Measurements from ENCODE around the gene ATP5F1D. TPM values are rescaled to one million over a fixed set of nuclear protein-coding genes. Genes with fewer than 3 reads are reported as not detected.

Gene ATP5F1D
- total RNA-seq, 1 donor from 2014 or later, result 239 TPM

DNA sequence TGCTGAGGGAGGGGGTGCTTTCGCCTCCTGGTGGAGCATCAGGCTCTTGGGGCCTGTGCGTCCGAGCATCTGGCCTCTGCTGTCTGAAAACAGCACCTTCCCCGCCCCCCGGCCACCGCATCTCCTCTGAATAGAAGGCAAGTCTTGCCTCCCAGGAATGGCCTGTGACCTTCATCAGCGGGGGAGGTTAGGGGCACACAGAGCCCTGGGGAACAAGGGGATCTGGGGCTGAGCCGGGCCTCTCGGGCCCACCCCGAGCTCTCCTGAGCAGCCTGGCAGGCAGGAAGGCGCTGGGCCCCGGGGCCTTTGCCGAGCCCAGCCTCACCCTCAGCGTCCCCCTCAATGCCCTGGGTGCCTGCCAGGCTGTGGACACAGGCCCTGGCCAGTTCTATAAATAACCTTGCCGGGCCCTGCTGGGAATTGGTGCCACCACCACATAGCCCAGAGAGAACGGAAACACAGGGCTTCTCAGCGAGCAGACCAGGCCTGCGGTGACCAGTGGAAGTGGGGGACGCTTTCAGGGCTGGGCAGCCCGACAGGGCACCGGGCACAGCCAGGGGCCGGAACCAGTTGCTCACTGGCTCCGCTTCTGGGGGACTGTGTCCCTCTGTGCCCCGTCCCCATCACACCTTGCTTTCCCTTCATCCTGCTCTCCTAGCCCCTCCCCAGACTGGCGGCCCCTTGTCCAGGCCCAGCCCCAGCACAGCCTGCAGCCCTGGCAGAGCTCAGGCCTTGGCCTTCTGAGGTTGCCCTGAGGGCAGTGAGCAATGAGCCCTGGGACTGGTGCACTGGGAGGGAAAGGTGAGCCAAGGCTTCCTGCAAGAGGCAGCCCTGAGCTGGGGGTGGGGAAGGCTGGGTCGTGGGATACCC lies 26.5 kb upstream of the ATP5F1D start:
- Mint-ChIP-seq H3K27ac (no peak overlapping the region), H3K27me3 (ENCODE audit: insufficient read depth) (no peaks in the 10 kb centered on the region), H3K9me3 (no peaks in the 10 kb centered on the region), H3K4me1 (ENCODE audit: low read depth) (peaks cover 18% of the 10 kb centered on the region), H3K4me3 (no peak overlapping the region), H3K36me3 (ENCODE audit: low read depth) (peaks cover 16% of the 10 kb centered on the region)
- DNase-seq (ENCODE audit: low spot score), result no peak
- intact Hi-C loops (cut with micrococcal nuclease), result no loop called here

DNA sequence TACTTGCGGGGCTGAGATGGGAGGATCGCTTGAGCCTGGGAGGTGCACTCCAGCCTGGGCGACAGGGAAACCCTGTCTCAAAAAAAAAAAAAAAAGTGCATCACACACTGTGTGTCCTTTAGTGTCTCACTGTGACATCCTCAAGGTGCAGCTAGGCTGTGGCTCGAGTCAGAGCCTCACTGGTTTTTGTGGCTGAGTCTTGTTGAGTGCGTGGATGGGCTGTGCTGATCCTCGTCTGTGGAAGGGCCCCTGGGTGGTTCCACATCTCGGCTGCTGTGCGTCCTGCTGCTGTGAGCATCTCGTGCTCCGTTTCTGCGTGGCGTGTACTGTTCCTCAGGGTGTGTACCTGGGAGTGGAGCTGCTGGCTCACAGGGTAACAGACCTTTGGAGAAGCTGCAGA lies 24.8 kb upstream of the ATP5F1D start:
- DNase-seq (ENCODE audit: low spot score), result no peak
- Mint-ChIP-seq H3K27me3 (ENCODE audit: insufficient read depth) (no peaks in the 10 kb centered on the region), H3K27ac (no peak overlapping the region), H3K4me1 (ENCODE audit: low read depth) (peaks cover 14% of the 10 kb centered on the region), H3K36me3 (ENCODE audit: low read depth) (peaks cover 10% of the 10 kb centered on the region), H3K9me3 (no peaks in the 10 kb centered on the region), H3K4me3 (no peak overlapping the region)
- intact Hi-C loops (cut with micrococcal nuclease), result no loop called here

DNA sequence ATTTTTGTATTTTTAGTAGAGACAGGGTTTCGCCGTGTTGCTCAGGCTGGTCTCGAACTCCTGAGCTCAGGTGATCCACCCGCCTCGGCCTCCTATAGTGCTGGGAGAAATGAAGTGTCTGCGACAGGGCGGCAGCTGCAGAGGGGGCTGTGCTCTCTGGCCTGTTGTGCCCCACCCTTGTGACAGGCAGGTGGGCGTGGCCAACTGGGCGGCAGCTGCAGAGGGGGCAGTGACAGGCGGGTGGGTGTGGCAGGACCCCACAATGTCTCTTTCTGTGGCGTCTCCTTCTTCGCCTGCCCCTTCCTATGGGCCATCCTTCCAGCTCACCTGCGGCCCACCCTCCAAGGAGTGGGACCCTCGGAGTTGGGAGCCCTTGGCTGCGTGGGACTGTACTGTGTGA lies 24.2 kb upstream of the ATP5F1D start:
- Mint-ChIP-seq H3K27me3 (ENCODE audit: insufficient read depth) (no peaks in the 10 kb centered on the region), H3K36me3 (ENCODE audit: low read depth) (peaks cover 9% of the 10 kb centered on the region), H3K4me1 (ENCODE audit: low read depth) (peaks cover 14% of the 10 kb centered on the region), H3K9me3 (no peaks in the 10 kb centered on the region), H3K4me3 (no peak overlapping the region), H3K27ac (no peak overlapping the region)
- intact Hi-C loops (cut with micrococcal nuclease), result no loop called here
- DNase-seq (ENCODE audit: low spot score), result no peak

DNA sequence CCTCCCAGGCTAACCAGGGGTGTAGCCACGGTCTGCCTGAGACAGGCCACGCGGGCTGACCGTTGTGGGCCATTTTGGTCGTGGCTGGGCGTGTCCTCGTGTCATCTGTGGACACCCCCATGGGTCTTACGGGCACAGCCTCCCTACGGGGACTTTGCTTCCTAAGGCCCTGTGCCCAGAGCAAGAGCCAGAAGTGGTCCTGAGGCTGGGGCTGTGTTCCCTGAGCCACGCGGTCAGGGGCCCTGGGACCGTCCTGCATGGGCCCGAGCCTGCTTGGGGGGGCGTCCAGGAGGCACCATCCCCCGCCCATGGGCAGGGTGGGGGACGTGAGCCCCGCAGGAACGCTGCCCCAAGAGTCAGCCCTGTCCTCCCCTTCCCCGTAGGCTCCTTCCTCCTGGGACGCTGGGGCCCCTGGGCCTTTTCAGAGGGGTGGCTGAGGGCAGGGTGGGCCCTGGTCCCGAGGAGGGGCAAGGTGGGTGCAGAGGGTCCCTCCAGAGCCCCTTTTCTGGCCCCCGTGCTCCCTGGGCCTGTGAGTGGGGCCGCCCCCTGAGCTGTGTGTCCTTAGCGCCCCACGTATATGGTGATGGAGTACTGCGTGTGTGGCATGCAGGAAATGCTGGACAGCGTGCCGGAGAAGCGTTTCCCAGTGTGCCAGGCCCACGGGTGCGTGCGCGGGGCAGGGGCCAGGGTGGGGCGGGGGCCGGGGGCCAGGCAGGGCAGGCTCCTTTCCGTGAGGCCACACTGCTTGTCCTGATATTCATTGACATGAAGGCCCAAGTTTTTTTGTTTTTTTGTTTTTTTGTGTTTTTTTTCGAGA lies 22.6 kb upstream of the ATP5F1D start:
- peaks cover 2% of the 10 kb centered on the region for H3K36me3 Mint-ChIP-seq (ENCODE audit: low read depth)
- no peak overlapping the region for H3K27ac Mint-ChIP-seq
- no peaks in the 10 kb centered on the region for H3K9me3 Mint-ChIP-seq
- DNase-seq (ENCODE audit: low spot score), result no peak
- peaks cover 4% of the 10 kb centered on the region for H3K4me1 Mint-ChIP-seq (ENCODE audit: low read depth)
- intact Hi-C loops (cut with micrococcal nuclease), result no loop called here
- no peak overlapping the region for H3K4me3 Mint-ChIP-seq
- H3K27me3 Mint-ChIP-seq (ENCODE audit: insufficient read depth), result no peaks in the 10 kb centered on the region

DNA sequence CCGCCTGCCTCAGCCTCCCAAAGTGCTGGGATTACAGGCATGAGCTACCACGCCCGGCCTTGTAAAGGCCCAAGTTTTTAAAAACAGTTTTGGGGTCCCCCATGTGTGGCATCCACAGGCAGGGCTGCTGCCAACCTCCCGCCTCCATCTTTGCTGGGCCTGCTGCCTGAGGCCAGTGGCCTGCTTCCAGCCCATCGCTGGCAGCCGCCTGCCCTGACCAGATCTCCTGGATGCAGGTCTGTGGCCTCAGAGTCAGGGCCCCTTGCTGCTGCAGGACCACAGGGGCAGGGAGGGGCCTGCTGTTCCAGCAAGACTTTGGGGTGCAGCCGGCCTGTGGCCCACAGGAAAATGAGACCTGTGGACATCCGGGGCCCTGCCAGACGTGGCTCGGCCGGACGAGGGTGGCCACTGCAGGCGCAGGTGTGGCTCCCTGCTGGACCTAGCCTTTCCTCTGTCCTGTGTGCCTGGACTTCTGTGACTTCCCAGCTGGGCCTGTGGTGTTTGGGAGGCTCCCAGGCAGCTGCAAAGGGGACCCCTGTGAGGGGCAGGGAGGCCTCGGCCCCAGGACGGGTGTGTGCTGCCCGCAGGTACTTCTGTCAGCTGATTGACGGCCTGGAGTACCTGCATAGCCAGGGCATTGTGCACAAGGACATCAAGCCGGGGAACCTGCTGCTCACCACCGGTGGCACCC lies 21.6 kb upstream of the ATP5F1D start:
- no peaks in the 10 kb centered on the region for H3K36me3 Mint-ChIP-seq (ENCODE audit: low read depth)
- H3K27me3 Mint-ChIP-seq (ENCODE audit: insufficient read depth), result no peaks in the 10 kb centered on the region
- no peak for DNase-seq (ENCODE audit: low spot score)
- no peaks in the 10 kb centered on the region for H3K4me1 Mint-ChIP-seq (ENCODE audit: low read depth)
- no peak overlapping the region for H3K27ac Mint-ChIP-seq
- H3K9me3 Mint-ChIP-seq, result no peaks in the 10 kb centered on the region
- no peak overlapping the region for H3K4me3 Mint-ChIP-seq
- intact Hi-C loops (cut with micrococcal nuclease), result no loop called here

DNA sequence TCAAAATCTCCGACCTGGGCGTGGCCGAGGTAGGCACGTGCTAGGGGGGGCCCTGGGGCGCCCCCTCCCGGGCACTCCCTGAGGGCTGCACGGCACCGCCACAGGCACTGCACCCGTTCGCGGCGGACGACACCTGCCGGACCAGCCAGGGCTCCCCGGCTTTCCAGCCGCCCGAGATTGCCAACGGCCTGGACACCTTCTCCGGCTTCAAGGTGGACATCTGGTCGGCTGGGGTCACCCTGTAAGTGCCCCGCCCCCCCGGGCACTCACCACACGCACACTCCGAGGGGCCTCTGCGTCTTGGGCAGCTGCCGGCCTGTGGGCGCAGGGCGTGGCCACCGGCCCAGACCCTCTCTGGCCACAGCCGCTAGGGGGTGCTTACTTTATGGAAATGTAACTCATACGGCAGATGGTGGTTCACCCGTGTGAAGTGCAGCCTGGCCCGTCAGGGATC lies 21.0 kb upstream of the ATP5F1D start:
- DNase-seq (ENCODE audit: low spot score), result no peak
- no peaks in the 10 kb centered on the region for H3K4me1 Mint-ChIP-seq (ENCODE audit: low read depth)
- no peak overlapping the region for H3K4me3 Mint-ChIP-seq
- H3K9me3 Mint-ChIP-seq, result no peaks in the 10 kb centered on the region
- intact Hi-C loops (cut with micrococcal nuclease), result no loop called here
- no peaks in the 10 kb centered on the region for H3K36me3 Mint-ChIP-seq (ENCODE audit: low read depth)
- H3K27me3 Mint-ChIP-seq (ENCODE audit: insufficient read depth), result no peaks in the 10 kb centered on the region
- no peak overlapping the region for H3K27ac Mint-ChIP-seq

DNA sequence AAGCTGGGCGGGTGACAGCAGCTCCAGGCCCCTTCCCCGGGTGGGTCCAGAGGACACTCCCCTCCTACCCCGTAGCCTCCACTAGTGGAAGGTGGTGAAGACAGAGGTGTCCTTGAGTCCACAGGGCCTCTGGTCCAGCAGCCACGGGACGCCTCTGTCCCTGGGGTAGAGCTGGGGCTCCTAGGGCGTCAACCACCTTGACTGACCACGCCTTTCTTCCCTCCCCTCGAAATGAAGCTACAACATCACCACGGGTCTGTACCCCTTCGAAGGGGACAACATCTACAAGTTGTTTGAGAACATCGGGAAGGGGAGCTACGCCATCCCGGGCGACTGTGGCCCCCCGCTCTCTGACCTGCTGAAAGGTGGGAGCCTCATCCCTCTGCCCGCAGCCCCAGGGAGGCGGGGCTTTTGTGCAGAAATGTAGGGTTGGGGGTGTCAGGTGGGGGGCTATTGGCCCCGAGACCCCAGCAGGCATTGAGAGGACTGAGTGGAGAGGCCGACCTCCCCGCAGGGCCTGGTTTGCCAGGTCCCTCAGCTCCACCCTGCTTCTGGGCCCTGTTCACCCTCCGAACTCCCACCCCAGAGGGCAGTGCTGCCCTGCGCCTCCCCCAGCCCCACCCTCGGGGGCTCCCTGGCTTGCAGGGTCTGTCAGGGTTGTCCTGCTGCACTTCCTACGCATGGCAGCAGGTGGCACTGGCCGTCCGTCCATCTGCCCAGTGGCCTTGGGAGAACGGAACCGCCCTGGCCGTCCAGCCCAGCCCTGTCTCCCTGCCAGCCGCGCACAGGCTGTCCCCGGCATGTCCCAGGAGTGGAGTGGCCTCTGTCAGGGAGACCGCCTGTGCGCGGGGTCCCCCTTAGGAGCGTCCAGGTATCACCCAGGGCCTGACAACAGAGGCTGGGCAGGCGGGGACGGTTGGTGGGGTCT lies 20.3 kb upstream of the ATP5F1D start:
- H3K27me3 Mint-ChIP-seq (ENCODE audit: insufficient read depth), result no peaks in the 10 kb centered on the region
- DNase-seq (ENCODE audit: low spot score), result no peak
- H3K27ac Mint-ChIP-seq, result no peak overlapping the region
- H3K4me1 Mint-ChIP-seq (ENCODE audit: low read depth), result no peaks in the 10 kb centered on the region
- H3K9me3 Mint-ChIP-seq, result no peaks in the 10 kb centered on the region
- H3K4me3 Mint-ChIP-seq, result no peak overlapping the region
- no peaks in the 10 kb centered on the region for H3K36me3 Mint-ChIP-seq (ENCODE audit: low read depth)
- intact Hi-C loops (cut with micrococcal nuclease), result no loop called here

DNA sequence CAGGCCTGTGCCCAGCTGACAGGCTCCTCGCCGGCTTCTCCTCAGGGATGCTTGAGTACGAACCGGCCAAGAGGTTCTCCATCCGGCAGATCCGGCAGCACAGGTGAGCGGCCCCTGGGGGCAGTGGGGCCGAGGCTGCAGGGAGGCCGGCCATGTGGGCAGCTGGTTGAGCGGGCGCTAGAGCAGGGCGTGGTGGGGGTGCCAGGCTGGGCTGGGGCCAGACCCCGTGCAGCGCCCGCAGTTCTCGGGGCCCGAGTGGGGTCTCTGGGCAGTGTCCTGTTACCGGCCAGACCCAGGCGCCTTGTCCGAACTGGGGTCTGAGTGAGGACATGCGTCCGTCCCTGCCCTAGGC lies 19.7 kb upstream of the ATP5F1D start:
- Mint-ChIP-seq H3K27ac (no peak overlapping the region), H3K4me1 (ENCODE audit: low read depth) (no peaks in the 10 kb centered on the region), H3K4me3 (no peak overlapping the region), H3K36me3 (ENCODE audit: low read depth) (no peaks in the 10 kb centered on the region), H3K9me3 (no peaks in the 10 kb centered on the region), H3K27me3 (ENCODE audit: insufficient read depth) (no peaks in the 10 kb centered on the region)
- intact Hi-C loops (cut with micrococcal nuclease), result no loop called here
- no peak for DNase-seq (ENCODE audit: low spot score)

DNA sequence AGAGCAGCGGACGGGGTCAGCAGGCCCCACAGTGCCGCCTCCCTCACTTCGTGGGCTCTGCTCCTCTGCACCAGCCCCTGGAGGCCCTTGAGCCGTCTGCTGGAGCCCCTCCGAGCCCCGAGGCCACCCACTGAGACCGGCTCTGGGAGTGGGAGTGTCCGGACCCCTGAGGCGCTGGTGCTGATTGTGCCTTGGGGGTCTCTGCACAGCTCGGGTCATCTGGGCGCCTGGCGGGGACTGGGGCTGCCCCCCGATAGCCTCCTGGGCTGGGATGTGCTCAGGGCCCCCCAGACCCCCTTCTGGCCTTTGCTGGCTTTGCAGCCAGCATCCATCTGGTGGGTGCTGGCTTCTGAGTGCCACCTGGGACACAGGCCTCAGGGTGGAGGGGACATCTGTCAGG lies 19.2 kb upstream of the ATP5F1D start:
- no peak overlapping the region for H3K27ac Mint-ChIP-seq
- no peaks in the 10 kb centered on the region for H3K27me3 Mint-ChIP-seq (ENCODE audit: insufficient read depth)
- no peaks in the 10 kb centered on the region for H3K36me3 Mint-ChIP-seq (ENCODE audit: low read depth)
- intact Hi-C loops (cut with micrococcal nuclease), result no loop called here
- H3K4me3 Mint-ChIP-seq, result no peak overlapping the region
- no peaks in the 10 kb centered on the region for H3K4me1 Mint-ChIP-seq (ENCODE audit: low read depth)
- H3K9me3 Mint-ChIP-seq, result no peaks in the 10 kb centered on the region
- DNase-seq (ENCODE audit: low spot score), result no peak

DNA sequence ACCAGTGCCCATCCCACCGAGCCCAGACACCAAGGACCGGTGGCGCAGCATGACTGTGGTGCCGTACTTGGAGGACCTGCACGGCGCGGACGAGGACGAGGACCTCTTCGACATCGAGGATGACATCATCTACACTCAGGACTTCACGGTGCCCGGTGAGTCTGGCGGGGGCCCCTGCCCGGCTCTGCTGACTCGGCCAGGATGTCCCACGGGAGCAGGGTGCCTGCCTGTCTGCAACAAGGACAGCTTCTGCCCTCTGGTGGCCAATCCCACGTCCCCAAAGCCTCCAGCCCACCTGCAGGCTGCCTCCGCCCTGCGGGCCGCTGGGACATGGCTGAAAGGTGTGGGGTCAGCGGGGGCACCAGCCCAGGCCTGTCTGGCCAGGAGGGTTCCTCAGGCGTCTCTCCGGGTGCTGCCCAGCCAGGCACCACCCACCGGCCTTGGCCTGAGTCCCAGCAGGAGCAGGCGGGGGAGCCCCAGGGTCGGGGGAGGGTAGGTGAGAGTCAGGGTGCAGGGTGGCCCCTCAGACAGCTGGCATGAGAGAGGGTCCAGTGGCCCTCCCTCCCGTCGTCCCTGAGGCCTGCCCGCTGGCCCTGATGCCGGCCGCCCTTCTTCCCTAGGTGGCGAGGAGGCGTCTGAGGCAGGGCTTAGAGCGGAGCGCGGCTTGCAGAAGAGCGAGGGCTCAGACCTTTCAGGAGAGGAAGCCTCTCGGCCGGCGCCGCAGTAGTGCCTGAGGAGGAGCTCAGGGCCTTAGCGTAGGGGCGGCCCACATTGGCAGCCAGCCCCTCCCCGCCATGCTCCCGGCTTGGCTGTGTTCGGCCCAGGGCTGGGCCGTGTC lies 18.3 kb upstream of the ATP5F1D start:
- Mint-ChIP-seq H3K27ac (no peak overlapping the region), H3K4me3 (no peak overlapping the region), H3K27me3 (ENCODE audit: insufficient read depth) (no peaks in the 10 kb centered on the region), H3K9me3 (no peaks in the 10 kb centered on the region), H3K36me3 (ENCODE audit: low read depth) (no peaks in the 10 kb centered on the region), H3K4me1 (ENCODE audit: low read depth) (no peaks in the 10 kb centered on the region)
- intact Hi-C loops (cut with micrococcal nuclease), result no loop called here
- no peak for DNase-seq (ENCODE audit: low spot score)

DNA sequence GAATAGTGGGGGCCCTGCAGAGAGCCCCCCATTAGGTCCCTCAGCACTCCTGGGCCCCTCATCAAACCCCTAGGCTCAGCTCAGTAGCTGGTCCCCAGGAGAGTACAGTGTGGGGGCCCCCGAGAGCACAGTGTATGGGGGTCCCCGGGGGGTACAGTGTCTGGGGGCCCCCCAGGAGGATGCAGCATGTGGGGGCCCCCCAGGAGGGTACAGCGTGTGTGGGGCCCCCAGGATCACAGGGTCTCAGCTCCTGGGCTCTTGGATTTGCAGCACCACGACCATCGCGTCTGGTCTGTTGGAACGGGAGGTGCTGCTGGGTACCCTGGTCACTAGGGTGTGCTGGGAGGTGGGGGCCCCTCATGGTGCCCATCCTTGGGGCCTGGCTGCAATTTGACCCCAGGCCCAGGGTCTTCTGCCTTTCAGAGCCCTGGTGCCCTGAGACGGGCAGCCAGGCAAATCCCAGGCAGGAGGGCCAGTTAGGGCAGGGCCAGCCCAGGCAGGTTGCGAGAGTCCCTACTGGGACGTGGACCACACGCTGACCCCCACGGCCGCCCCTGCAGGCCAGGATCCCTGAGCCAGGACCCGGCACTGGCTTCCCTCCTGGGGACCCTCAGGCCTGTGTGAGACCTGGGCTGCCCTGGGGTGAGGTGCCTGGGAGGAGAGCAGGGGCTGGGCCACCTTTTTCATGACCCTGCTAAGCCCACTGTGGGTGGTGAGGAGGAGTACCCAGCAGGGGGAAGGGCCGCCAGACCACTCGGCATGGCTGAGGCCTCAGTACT lies 17.3 kb upstream of the ATP5F1D start:
- H3K27ac Mint-ChIP-seq, result no peak overlapping the region
- H3K27me3 Mint-ChIP-seq (ENCODE audit: insufficient read depth), result no peaks in the 10 kb centered on the region
- H3K36me3 Mint-ChIP-seq (ENCODE audit: low read depth), result no peaks in the 10 kb centered on the region
- no peak overlapping the region for H3K4me3 Mint-ChIP-seq
- no peak for DNase-seq (ENCODE audit: low spot score)
- H3K9me3 Mint-ChIP-seq, result no peaks in the 10 kb centered on the region
- no peaks in the 10 kb centered on the region for H3K4me1 Mint-ChIP-seq (ENCODE audit: low read depth)
- intact Hi-C loops (cut with micrococcal nuclease), result no loop called here
